OCI-LY7 (cell line): Measurements from ENCODE around the gene FAM3C. TPM values are rescaled to one million over a fixed set of nuclear protein-coding genes. Genes with fewer than 3 reads are reported as not detected.

Experiments
- BruUV-seq: library from RNA; stranded (reverse); fragments of 400-500 nt; replicated peaks from 2 replicates; lab custom pipeline; 2021; lab: Mats Ljungman, UMichigan
- CTCF ChIA-PET: fragments of 300-600 bp; sonication (Branson Sonifier 250); formaldehyde crosslinking; loops from one replicate; lab custom pipeline; 2022; ENCODE audit warnings: antibody characterized with exemption; ENCODE audit not compliant: unreplicated experiment; lab: Charles Lee
- POLR2A ChIA-PET: fragments of 300-600 bp; sonication (Branson Sonifier 250); formaldehyde crosslinking; loops from one replicate; lab custom pipeline; 2022; ENCODE audit warnings: antibody characterized with exemption; lab: Charles Lee
- DNase-seq: peaks from one replicate; pipeline ENCODE4 v3.0.0-alpha.2; 2015; ENCODE audit warnings: low spot score
- H2AFZ ChIP-seq: fragments of 200-600 bp; sonication (generic), shearing (Covaris generic); 2 replicates; pipeline ENCODE4 v1.6.1; 2014; ENCODE audit warnings: mild to moderate bottlenecking, antibody characterized with exemption, low read length, moderate library complexity
- H3K27ac ChIP-seq: fragments of 200-600 bp; sonication (generic); 2 replicates; pipeline ENCODE4 v1.5.1; 2014; ENCODE audit warnings: mixed run types, low read depth, mild to moderate bottlenecking, moderate library complexity, low read length, inconsistent platforms; ENCODE audit not compliant: poor library complexity, severe bottlenecking
- H3K36me3 ChIP-seq: fragments of 200-600 bp; sonication (generic); 2 replicates; pipeline ENCODE4 v1.6.1; 2014; ENCODE audit warnings: mild to moderate bottlenecking, antibody characterized with exemption, low read length, moderate library complexity, mixed read lengths; ENCODE audit not compliant: insufficient read depth
- H3K4me1 ChIP-seq: fragments of 200-600 bp; sonication (generic); 2 replicates; pipeline ENCODE4 v1.5.1; 2014; ENCODE audit warnings: mild to moderate bottlenecking, low read length; ENCODE audit not compliant: insufficient read depth, poor library complexity, severe bottlenecking
- H3K4me2 ChIP-seq: fragments of 200-600 bp; sonication (generic); 2 replicates; pipeline ENCODE4 v1.6.1; 2014; ENCODE audit warnings: mild to moderate bottlenecking, low read length
- H3K4me3 ChIP-seq: fragments of 200-600 bp; sonication (generic); 2 replicates; pipeline ENCODE4 v1.5.1; 2014; ENCODE audit warnings: mild to moderate bottlenecking, low read depth, low read length; ENCODE audit not compliant: poor library complexity, severe bottlenecking
- H3K79me2 ChIP-seq: fragments of 200-600 bp; sonication (generic); 2 replicates; pipeline ENCODE4 v1.6.1; 2016; ENCODE audit warnings: low read depth, mild to moderate bottlenecking, low read length, moderate library complexity, mixed read lengths; ENCODE audit not compliant: insufficient read depth
- H3K9me2 ChIP-seq: fragments of 200-600 bp; sonication (generic); 2 replicates; pipeline ENCODE4 v1.6.1; 2016; ENCODE audit warnings: mild to moderate bottlenecking, low read length, mixed read lengths; ENCODE audit not compliant: insufficient read depth
- H3K9me3 ChIP-seq: fragments of 200-600 bp; sonication (generic); 2 replicates; pipeline ENCODE4 v1.6.1; 2014; ENCODE audit warnings: mild to moderate bottlenecking, mixed run types, low read length, mixed read lengths
- H4K20me1 ChIP-seq: fragments of 200-600 bp; sonication (generic); 2 replicates; pipeline ENCODE4 v1.6.1; 2014; ENCODE audit warnings: mild to moderate bottlenecking, antibody characterized with exemption, low read length, moderate library complexity, mixed read lengths; ENCODE audit not compliant: insufficient read depth
- EZH2phosphoT487 ChIP-seq: fragments of 200-600 bp; sonication (generic); IDR thresholded peaks from 2 replicates; pipeline ENCODE4 v1.6.1; 2018; ENCODE audit warnings: low read depth, borderline replicate concordance, mild to moderate bottlenecking, mixed run types, antibody characterized with exemption, low read length, moderate library complexity, mixed read lengths
- intact Hi-C: fragments of 100-400 bp; cut with micrococcal nuclease; formaldehyde crosslinking; loops from one replicate; pipeline ENCODE4 v1.10.0; 2022; ENCODE audit not compliant: unreplicated experiment
- total RNA-seq, 2 experiments: library from RNA; depleted of rRNA in 1 of 2; stranded (reverse); fragments of >200 nt in 1 of 2; shearing (Covaris generic) in 1 of 2; gene quantifications; 2 replicates each; pipeline ENCODE4 v1.2.3, GENCODE V29; 2014 to 2022
- TF ChIP-seq, protein P1 (sequence below): fragments of 200-600 bp; sonication (generic); conservative IDR thresholded peaks from 2 replicates; pipeline ENCODE4 v1.5.1; 2014; ENCODE audit warnings: mild to moderate bottlenecking, antibody characterized with exemption, low read length, moderate library complexity, mixed read lengths

Gene FAM3C
- total RNA-seq, 2 experiments from 2014 or later, result 18.1 to 27.6 TPM

DNA sequence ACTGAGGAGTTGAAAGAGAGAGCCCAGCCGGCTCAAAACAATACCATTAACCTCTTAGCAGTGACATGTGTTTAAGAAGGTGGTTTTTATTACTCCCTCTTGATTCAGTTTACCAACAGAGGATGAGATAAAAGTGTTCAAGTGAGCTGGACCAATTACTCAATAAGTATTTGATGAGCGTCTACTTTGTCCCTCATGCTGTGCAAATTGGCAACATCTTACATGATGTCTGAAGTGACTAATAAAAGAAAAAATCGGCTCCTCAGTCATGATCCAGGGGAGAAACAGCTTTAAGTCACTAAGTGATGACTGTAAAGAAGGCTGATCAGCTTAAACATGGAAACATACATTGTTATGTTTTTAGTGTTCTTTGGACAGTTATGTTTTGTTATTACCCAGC, 59.5 kb downstream of the FAM3C start:
- Histone ChIP-seq H3K9me3 (no peaks in the 10 kb centered on the region), H3K27ac (no peak overlapping the region), H4K20me1 (no peaks in the 10 kb centered on the region), H3K9me2 (no peaks in the 10 kb centered on the region), H3K36me3 (no peaks in the 10 kb centered on the region), H3K4me1 (no peaks in the 10 kb centered on the region), H3K79me2 (no peaks in the 10 kb centered on the region), H3K4me3 (no peak overlapping the region), H2AFZ (no peak overlapping the region), H3K4me2 (no peak overlapping the region)
- no peak for TF ChIP-seq EZH2phosphoT487
- TF ChIP-seq, protein P1, sequence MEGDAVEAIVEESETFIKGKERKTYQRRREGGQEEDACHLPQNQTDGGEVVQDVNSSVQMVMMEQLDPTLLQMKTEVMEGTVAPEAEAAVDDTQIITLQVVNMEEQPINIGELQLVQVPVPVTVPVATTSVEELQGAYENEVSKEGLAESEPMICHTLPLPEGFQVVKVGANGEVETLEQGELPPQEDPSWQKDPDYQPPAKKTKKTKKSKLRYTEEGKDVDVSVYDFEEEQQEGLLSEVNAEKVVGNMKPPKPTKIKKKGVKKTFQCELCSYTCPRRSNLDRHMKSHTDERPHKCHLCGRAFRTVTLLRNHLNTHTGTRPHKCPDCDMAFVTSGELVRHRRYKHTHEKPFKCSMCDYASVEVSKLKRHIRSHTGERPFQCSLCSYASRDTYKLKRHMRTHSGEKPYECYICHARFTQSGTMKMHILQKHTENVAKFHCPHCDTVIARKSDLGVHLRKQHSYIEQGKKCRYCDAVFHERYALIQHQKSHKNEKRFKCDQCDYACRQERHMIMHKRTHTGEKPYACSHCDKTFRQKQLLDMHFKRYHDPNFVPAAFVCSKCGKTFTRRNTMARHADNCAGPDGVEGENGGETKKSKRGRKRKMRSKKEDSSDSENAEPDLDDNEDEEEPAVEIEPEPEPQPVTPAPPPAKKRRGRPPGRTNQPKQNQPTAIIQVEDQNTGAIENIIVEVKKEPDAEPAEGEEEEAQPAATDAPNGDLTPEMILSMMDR, result no peak
- no TSS peak for BruUV-seq
- ChIA-PET POLR2A (interaction anchor here (0.9 to 1.0 kb wide), 2 partner anchors 12 to 35 kb away, joined by 3 to 4 read pairs; no protein-coding TSS in a partner anchor), CTCF (interaction anchor here (0.7 kb wide), 1 partner anchor 347 kb away, joined by 3 read pairs; no protein-coding TSS in a partner anchor)
- intact Hi-C loops, result loop anchor here (10.0 kb wide), 1 partner anchor 212 kb away; no protein-coding TSS in a partner anchor
- no peak for DNase-seq

DNA sequence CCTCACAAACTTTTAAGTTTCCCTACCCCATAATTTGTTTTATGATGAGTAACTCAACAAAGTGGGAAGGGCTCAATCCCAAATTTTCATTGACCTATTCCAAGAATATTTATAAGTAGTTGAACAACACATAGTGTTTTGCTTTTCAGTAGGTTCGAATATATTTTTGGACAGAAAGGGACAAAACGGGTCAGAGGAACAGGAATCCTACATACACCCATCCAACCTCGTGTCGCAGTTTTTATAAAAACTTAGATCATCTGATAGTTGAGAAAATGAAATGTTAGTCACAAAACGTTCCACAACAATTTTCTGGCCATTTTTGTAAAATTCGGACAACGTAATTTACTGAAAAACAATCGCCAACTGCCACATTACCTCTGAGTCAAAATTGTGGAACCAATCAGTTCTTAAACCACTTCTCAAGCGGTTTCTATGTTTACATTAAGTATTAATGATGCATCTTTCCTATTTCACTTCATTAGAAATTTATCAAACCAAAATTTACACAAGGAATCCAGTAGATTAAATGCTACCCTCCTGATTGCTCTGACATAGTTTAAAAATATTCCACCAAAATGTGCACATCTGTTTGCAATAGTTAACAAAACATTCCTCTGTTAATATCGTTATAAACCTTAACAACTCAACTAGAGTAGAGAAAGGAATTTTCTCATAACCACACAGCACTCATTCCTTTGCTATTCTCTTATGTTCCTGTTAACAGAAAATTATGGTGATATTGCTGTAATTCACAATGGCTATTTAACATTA, 61.0 kb downstream of the FAM3C start:
- no peaks in the 10 kb centered on the region for H3K36me3 ChIP-seq
- no peaks in the 10 kb centered on the region for H3K79me2 ChIP-seq
- no peak overlapping the region for H2AFZ ChIP-seq
- H3K9me2 ChIP-seq, result no peaks in the 10 kb centered on the region
- CTCF ChIA-PET, result no interaction called here
- no peaks in the 10 kb centered on the region for H3K9me3 ChIP-seq
- no peak for DNase-seq
- no peak overlapping the region for H3K4me3 ChIP-seq
- H3K4me2 ChIP-seq, result no peak overlapping the region
- H3K4me1 ChIP-seq, result no peaks in the 10 kb centered on the region
- H4K20me1 ChIP-seq, result no peaks in the 10 kb centered on the region
- POLR2A ChIA-PET, result interaction anchor here (0.7 kb wide), 1 partner anchor 208 kb away, joined by 3 read pairs; no protein-coding TSS in a partner anchor
- intact Hi-C loops, result loop anchor here (10.0 kb wide), 1 partner anchor 210 kb away; no protein-coding TSS in a partner anchor
- TF ChIP-seq, protein P1, result no peak
- TF ChIP-seq EZH2phosphoT487, result no peak
- no peak overlapping the region for H3K27ac ChIP-seq
- BruUV-seq, result no TSS peak

DNA sequence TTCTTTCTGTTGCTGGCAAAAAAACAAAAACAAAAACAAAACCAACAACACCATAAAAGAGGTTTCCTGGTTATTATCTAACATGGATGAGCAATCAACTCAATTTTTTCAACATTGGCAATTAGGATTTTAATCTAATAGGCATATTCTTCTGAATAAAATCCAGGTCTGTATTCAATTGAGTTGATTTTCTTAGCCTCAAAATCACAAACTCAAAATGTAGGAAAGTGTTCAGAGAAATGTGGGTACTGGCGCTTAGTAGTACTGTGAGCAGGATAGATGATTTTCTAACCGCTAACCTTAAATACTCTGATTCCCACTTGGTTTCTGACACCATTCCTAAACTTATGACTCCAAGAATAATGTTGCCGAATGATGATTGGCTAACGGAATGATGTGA, 61.7 kb downstream of the FAM3C start:
- intact Hi-C loops, result loop anchor here (10.0 kb wide), 1 partner anchor 210 kb away; no protein-coding TSS in a partner anchor
- H3K9me2 ChIP-seq, result no peaks in the 10 kb centered on the region
- POLR2A ChIA-PET, result no interaction called here
- no peaks in the 10 kb centered on the region for H3K79me2 ChIP-seq
- DNase-seq, result no peak
- BruUV-seq, result no TSS peak
- TF ChIP-seq EZH2phosphoT487, result no peak
- TF ChIP-seq, protein P1, result no peak
- H3K27ac ChIP-seq, result no peak overlapping the region
- no peaks in the 10 kb centered on the region for H3K36me3 ChIP-seq
- no peaks in the 10 kb centered on the region for H3K9me3 ChIP-seq
- no peak overlapping the region for H2AFZ ChIP-seq
- no peak overlapping the region for H3K4me2 ChIP-seq
- H3K4me3 ChIP-seq, result no peak overlapping the region
- CTCF ChIA-PET, result no interaction called here
- no peaks in the 10 kb centered on the region for H3K4me1 ChIP-seq
- H4K20me1 ChIP-seq, result no peaks in the 10 kb centered on the region
